ENCODE data around the gene CHST4.
"Not testable (repeated sequence)": the region's sequence is repeated elsewhere in the genome, so short reads cannot be mapped to it uniquely, and the experiment has no call there.

CHST4 gene

DNA sequence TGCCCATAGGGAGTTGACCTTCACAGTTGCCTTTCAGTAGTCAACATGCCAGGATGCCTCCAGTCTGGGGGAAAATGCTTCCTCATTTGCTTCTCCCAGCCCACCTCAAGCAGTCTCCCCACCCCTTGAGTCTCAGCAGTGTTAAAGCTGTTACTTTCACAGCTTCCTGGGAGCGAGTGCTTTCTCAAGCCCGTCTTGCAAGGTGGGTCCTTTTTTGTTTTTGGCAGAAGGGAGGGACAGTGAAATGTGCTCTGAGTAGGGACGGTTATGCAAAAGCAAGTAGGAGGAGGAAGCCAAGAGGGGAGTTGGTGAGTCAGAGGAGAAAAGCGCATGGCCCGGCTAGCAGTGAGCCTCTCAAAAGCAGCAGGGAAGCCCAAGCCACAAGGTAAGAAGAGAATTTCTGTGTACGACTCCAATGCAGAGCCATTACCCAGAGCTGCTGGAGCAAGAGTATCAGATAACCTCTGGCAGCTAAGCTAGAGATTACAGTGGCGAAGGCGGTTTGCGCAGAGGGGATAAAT, at the start of gene CHST4:
Gene CHST4, plus strand, starts transcription at position 316 of the 521 bp plus-strand sequence. CDS start 10,252 bp downstream, outside the sequence.
- DNase-seq: peak; percentile 78

DNA sequence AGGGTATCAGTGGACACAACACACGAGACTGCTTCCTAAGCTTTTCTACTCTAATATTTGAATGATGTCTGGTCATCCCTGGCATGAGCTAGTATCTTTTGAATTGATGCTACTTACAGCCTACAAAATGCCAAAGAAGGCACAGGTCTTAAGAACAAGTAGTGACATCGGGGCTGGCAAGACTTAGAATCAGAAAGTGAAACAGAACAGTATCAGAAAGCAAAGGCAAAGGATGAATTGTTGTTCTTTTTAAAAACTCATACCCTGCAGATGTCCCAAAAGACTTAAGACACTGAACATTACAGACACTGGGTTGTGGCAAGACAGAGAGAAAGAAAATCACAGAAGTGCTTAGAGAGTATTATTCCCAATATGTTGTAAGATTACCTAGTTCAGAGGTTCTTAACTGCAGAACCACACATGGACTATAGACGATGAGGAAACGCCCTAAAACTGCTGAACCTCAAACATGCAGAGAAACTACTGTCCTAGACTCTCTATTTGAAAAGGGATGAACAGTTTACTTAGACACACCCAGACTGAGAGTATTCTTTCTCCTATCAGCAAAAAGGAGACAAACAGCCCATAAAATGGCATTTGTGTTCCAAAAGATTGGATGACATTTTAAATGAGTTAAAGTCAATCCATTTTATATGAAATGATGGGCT, 49.6 kb upstream of the CHST4 start:
- DNase-seq: no peak

DNA sequence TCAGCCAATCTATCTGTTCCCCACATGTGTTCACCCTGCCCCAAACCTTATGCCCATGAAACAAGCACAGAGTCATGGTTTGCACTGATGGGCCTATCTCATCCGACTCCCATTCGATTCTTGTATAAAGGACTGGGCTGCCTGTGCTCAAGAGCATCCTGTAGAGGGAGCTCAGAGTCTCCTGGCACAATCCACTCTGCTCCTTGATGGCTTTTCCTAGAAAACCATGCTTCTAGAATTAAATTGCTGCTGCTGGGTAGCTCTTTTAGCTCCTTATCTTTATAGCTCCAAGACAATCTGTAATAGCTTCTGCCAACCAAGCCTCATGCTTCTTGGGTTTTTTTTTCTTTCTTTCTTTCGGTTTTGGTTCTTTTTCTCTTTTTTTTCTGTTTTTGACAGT, 46.8 kb upstream of the CHST4 start:
- peak; percentile 16 for DNase-seq

DNA sequence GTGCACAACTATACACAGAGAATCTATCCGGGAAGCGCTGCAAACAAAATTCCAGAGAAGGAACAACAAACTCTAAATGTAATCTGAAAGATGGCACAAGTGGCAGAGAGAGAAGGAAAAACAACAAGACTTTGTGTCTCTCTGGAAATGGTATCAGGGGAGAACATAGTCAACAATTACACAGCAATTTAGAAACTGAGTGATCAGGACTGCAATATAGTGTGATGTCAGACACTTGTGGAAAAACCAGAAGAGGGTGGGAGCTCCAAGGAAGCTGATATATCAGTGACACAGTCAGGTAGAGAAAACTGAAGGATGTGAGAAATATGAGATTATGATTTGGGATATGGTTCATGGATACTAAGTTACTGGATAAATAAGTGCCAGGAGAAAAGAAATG, 45.3 kb upstream of the CHST4 start:
- DNase-seq: no peak

DNA sequence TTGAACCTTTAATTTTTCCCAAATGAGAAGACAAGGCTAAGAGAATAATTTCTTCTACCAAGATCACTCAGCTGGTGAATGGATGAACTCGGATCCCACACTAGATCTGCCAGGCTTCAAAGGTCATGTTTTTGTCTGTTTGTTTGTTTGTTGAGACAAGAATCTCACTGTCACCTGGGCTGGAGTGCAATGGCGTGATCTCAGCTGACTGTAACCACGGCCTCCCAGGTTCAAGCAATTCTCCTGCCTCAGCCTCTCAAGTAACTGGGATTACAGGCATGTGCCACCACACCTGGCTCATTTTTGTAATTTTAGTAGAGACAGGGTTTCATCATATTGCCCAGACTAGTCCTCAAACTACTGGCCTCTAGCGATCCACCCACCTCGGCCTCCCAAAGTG, 43.7 kb upstream of the CHST4 start:
- DNase-seq: no peak

DNA sequence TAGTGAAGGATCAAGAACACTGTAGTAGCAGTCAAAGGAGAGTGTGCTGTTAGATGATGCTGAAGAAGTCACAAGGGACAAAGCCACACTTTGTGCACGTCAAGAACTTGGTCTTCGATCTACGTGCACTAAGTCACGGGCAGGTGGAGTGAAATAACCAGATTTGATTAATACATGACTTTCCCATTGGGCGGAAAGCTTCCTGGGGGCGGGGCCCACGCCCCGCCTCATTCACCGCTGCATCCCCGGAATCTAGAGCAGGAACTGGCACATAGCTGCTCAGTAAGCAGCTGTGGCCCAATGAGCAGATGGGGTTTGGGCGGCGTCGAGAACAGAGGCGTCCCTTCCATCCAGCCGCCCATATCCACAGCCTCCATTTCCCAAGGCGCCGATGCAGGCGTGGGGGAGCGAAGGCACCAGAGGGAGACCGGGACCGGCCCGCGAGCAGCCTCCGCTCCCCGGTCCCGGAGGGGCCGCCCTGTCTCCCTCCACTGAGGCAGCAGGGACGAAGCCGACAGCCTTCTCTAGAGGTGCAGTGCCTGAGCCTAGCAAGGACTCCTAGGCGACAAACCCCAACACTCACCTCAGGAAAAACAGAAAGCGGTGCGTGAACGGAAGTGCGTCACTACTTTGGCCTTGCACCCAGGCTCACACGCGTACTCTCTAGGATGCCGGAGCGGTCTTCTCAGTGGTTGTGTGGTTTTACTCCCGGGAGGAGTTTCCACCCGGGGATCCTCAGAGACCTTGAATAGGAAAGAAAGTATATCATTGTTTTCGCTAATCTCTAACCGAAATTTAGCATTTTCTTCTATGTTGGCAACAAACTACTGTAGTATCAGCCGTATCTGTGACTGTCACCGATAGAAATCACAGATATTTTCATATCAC, 42.0 kb upstream of the CHST4 start:
- DNase-seq: peak; percentile 93

DNA sequence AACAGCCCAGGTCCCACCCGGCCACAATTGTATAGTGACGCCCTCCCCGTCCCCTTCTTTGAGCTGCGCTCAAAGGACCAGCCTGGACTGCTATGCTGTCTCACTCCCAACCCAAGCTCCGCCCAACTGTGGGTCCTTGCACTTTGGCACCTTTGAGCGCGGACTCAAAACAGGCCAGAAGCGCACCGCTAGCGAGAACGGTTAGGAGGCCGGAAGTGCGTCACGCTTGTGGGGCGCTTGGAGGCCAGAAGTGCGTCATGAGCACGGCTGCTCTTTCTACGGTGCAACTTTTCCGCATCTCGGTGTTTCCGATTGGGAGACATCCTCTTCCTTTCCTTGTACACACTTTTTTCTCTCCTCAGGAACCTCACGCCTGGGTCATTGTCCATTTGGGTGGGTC, 37.1 kb upstream of the CHST4 start, which contains the start of gene ZNF19:
Gene ZNF19, minus strand, starts transcription at position 203 of the 400 bp plus-strand sequence. CDS start 7,210 bp downstream, outside the sequence.
- DNase-seq: no peak

DNA sequence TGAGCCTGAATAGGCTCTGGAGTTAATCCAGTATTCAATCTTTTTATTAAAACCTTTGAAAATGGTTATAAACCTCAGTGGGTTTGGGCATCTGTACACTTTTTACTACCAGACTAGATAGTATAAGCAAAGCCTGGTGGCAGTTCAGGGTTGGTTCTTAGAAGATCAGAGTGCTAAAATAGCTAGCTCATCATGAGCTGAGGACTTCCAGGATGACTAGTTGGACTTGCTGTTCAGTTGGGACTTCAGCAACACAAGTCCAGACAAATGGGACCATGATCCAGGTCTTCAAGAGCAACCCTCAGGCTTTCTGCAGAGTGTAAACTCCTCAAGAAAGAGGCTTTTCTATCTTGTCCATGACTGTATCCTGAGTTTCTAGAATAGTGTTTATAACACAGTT, 35.9 kb upstream of the CHST4 start:
- no peak for DNase-seq

DNA sequence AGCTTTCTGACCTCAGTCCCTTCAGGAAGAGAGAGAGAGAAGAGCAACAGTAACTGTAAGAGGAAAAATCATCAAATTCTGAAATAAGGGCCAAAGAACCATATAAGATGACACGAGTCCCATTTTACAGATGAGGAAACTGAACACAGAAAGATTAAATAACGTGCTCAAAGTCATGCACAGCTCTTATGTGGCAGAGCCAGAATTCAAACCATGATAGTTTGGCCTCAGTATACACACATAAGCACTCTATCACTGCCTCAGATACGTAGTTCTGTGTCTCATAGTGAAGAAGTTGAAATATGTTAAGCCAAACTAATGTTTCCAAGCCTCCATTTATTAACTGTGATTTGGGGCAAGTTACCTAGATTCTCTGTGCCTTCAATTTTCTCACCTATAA, 35.2 kb upstream of the CHST4 start:
- no peak for DNase-seq

DNA sequence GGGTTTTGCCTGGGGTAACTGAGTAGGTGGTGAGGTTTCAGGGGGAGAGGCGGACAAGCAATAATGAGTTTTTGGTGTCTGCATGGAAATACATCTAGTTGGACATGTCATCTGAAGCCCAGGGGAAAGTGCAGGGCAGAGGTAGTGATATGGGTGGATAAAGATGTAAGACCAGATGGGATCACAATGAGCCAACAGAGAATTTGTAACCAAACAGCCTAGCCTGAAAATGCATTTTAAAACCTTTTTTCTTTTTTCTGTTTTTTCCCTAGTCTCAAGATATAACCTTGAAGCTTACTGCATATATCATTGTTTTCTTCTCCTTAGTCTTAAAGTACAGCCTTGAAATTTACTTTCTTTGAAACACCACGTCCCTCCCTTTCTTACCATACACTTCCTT, 33.4 kb upstream of the CHST4 start:
- DNase-seq: no peak

DNA sequence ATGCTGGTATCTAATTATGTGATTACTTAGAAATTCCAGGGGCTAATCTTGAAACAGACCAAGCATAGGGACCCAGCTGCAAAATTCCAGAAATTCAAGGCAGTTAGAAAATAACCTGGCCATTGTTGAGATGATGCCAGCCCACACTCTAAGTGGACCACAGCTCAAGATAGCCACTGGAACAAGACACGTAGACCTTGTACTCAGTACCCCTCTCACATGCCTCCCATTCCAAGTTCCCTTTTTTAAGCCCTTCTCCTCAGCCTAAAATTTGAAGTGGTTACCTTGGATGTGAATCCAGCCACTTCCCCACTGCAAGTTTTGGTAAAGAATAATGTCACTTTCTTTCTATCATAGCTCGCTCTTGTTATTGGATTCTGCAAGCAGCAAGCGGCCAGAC, 33.0 kb upstream of the CHST4 start:
- DNase-seq: no peak

DNA sequence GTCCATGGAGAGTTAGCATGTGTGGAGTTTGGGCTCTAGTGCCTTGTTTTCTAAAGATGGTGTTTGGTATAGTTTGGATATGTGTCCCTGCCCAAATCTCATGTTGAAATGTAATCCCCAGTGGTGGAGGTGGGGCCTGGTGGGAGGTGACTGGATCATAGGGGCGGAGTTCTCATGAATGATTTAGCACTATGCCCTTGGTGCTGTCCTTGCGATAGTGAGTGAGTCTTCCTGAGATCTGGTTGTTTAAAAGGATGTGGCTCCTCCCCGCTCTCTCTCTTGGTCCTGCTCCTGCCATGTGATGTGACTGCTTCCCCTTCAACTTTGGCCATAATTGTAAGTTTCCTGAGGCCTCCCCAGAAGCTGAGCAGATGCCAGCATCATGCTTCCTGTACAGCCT, 28.2 kb upstream of the CHST4 start:
- DNase-seq: no peak

DNA sequence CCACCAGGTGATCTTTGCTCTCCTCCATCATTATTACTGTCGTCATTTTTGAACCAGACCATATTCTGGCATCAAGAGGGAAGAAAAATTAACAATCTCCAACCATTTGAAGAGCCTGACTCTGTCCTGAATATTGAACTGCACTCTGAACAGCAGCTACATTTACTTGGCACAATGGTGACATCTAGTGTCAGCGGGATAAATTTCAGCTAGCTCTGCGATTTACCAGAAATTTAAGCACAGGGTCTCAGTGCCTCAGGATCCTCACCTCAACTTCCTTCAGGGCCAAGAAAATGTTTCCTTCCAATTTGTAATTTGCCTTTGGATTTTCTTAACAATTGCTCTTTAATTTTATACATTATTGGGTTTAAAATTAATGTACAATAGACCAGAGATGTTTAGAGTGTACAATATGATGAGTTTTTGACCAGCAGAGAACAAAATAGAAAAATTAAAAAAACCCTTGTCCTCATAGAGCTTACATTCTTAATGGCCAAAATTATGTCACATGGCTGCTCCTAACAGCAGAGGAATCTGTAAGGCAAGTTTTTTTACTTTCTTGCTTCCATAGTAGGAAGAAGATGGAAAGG, 26.4 kb upstream of the CHST4 start:
- peak; percentile 45 for DNase-seq

DNA sequence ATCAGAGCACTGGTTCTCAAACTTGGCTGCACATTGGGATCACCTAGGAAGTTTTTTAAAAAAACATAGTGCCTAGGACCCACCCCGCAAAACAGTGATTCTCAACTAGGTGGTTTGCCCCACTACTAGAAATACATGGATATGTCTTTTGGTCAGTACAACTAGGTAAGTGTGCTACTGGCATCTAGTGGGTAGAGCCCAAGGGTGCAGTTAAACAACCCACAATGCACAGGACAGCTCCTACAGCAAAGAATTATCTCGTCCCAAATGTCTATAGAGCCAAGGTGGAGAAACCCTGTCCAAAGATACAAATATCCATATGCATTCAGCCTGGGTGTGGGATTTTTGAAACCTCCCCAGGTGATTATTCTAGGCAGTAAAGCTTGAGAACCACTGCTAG, 25.3 kb upstream of the CHST4 start:
- DNase-seq: no peak

DNA sequence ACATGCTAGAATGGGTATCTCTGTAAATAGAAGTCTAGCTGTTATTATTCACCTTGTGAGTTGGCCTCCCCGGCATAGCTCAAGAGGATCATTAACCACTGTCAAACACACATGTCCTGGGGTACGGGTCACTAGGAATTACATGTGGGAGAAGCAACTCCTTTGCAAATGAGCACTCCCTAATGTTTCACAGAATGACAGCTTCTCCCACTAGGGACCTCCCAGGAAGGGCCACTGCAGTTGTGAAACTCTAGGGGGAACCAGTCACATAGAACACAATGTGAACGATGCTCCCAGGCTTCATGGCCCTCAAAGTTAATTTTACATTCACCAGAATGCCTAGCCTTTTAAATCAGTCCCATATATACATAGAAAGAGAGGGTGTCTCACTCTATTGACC, 24.7 kb upstream of the CHST4 start:
- no peak for DNase-seq

DNA sequence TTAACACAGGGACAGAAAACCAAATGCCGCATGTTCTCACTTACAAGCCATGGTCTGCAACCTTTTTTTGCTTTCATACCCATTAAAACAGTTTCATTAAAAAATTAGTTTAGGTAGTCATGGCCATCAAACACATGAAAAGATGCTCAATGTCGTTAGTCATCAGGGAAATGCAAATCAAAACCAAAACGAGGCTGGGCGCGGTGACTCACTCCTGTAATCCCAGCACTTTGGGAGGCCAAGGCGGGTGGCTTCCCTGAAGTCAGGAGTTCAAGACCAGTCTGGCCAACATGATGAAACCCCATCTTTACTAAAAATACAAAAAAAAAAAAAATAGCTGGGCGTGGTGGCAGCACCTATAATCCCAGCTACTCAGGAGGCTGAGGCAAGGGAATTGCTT, 22.2 kb upstream of the CHST4 start:
- not testable (repeated sequence) for DNase-seq

DNA sequence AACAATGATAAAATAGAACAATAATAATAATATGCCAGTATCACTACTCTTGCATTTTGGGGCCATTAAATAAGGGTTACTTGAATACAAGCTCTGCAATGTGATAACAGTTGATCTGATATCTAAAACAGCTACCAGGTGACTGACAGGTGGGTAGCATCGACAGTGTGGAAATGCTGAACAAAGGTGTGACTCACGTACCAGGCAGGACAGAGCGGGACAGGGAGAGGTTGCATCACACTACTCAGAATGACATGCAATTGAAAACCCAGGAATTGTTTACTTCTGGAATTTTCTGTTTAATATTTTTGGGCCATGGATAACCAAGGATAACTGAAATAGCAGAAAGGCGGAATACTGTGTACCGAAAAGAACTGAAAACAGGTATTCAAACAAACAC, 21.3 kb upstream of the CHST4 start:
- DNase-seq: no peak

DNA sequence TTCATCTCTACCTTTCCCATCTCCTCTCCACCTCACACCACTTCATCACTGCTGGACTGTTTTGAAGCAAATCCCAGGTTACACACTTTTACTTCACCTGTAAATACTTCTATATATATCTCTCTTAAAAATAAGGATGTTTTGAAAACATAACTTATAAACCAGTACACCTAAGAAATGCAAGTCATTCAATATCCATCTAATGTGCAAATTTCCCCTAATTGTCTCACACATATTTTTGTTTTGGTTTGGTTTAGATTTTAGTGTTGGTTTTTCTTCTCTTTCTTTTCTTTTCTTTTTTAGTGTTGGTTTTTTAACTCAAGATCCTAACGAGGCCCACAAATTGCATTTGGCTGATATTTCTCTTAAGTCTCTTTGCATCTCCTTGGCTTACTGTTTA, 19.2 kb upstream of the CHST4 start:
- DNase-seq: no peak

DNA sequence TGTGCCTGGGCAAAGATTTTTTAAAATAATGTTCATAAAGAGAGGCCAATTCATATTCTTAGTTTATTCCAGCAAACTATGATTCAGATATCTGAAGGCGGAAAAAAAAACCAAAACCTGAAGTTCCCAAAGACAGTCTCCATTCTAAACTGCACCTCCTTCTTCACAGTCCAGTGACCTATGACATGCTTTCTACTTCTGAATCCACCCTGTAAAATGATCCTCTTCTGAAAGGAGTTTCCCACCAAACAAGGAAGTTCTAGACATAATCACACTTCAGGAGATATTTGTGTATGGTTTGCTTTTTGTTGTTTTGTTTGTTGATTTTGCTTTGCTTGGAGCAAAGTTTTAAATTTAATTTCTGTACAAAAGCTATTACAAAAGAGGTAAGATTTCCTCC, 12.9 kb upstream of the CHST4 start:
- no peak for DNase-seq

DNA sequence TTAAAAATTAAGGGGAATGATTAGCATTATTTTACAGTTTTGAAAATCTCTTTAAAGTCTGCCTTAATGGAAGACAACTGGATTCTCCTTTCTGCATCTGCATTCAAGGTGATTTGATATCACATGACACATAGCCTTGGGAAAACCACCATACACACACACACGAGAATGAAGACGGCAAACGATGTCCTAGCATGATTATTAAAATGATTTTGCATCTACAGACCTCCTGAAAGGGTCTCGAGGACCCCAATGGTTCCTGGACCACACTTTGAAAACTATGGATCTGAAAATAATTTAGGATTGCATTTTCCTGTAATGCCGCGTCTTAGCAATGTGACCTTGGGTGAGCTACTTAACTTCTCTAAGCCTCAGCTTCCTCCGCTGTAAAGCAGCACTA, 11.8 kb upstream of the CHST4 start:
- no peak for DNase-seq

DNA sequence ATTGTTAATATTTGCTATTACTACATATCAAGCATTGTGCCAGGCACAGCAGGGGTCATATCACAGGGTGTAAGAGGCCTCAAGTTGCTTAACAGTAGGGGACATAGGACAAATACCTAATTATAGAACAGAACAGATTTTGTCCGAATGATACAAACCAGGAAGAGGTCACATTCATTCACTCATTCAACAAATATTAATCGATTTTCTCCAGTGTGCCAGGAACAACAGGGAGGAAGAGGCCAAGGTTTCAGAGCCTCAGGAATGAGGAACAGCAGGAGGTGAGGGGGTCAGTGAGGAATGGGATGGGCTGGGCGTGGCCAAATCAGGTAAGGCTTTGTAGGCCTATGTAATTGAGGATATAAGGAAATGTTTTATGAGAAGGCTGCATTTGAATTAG, 11.2 kb upstream of the CHST4 start:
- DNase-seq: no peak

DNA sequence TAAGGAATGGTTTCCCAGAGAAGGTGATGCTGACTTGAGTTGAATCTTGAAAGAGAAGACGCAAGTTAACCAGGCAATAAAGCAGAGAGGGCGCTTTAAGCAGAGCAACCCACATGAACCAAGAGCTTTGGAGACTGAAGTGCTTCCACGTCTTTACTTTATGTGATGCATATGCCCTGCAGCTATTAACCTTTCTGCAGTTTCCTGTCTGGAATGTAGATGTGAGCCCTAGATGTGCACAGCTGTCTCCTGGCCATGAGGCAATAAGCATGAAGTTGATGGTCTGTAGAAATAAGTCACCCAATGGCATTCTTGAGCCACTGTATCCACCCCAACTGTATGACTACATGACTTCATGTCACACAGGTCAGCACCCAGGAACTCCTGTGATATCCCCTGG, 5.7 kb upstream of the CHST4 start:
- no peak for DNase-seq
